NCI-H128 (cell line): ENCODE measurements around the gene CPNE2.

Experiments
- DNase-seq: peaks from one replicate; lab custom pipeline; 2025; ENCODE audit not compliant: unreplicated experiment; lab: John Stamatoyannopoulos, UW

The CPNE2 gene

DNA sequence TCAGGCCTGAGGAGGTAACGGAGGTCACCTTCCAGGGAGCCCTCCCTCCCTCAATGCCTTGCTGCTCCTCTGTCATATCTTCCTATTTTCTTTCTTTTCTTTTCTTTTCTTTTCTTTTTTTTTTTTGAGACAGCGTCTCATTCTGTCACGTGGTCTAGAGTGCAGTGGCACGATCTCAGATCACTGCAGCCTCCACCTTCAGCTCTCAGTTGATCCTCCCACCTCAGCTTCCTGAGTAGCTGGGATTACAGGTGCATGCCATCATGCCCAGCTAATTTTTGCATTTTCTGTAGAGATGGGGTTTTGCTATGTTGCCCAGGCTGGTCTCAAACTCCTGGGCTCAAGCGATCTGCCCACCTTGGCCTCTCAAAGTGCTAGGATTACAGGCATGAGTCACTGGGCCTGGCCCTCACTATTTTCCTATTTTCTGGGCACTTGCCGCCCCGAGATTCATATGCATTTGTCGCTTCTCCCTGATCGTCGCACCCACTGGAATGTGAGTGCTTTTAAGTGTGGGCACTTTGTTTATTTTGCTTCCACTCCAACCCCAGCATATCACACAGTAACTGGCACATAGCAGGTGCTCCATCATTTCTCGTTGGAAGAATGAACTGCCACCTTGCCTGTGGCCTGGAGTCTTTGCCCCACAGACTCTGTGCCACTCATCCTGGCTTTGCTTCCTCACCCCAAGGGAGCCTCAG, 31.7 kb downstream of the CPNE2 start:
- DNase-seq, result no peak

DNA sequence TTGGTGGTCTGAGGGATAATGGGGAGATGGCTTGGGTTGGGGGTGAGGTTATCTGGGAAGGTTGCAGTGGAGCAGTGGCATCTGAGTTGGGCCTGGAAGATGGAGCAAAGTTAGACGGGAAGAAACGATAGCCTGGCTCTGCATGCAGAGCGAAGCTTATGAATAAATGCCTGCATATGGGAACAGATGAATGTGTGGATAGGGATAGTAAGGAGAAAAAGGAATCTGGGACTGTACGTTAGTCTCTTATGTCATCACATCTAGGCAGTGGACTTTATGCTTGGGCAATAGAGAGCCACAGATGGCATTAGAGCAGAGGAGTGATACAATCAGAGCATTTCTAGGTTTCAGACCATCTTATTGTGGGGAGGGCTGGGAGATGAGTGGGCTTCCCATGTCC, 33.0 kb downstream of the CPNE2 start:
- no peak for DNase-seq

DNA sequence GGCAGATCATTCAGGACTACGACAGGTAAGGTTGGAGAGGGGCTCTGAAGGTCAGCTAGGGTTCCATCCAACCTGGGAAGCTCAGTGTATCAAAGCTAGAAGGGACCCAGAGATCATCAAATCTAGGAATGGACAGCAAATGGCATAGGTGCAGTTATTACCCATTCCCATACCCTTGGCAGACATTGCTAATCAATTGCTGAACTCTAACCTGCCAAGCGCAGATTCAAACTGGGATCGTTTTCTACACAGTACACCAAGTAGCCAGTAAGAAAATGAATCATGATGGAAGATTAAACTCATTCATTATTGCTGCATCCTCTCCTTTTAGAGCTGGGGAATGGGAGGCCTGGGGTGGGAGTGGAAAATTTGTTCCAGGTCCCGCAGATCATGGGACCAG, 33.6 kb downstream of the CPNE2 start:
- DNase-seq, result no peak

DNA sequence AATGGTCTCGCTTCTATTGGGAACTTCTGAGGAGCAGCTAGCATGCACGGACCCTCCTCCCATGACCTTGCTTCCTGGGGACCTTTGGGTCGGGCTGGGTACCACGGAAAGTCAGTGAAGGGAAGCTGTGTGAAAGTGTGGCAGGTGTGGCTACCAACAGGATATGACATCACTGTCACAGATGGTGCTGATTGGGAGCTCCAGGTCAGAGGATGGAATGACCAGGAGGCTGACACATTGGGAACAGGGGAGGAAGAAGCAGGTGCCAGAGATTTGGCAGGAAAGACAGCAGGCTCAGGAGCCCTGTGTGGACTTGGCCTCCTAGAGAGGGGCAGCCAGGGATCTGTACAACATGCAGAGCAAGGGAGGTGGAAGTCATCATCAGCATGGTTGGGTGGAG, 34.0 kb downstream of the CPNE2 start:
- DNase-seq, result no peak

DNA sequence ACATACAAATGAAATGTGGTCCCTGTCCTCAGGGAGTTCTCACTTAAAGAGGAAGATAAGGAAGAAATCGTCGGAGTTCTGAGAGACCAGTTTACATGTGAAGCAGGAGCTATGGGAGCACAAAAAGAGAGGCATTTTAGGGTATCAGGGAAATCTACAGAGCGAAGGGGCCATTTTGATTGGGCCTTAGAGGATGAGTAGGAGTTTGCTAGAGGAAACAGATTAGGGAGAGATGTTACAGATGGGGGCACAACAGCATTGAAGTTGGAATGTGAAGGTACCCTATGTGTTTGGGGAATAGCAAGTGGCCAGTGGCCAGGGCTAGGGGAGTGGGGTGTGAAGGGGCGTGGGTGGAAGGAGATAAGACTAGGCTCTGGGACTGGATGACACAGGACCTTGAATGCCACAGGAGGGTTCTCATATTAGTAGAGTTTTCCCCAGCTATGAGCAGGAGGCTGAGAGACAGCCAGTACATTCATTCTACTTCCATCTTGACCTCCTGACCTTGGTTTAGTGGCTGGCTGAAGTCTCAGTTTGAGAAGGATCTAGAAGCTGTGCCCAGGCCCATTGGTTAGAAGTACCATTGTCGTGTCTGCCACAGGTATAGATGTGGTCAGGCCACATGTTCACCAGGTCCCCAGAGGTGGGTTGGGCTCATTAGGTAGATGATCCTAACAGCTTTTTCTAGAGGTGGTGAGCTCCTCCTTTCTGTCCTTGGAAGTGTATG, 34.8 kb downstream of the CPNE2 start:
- DNase-seq, result no peak

DNA sequence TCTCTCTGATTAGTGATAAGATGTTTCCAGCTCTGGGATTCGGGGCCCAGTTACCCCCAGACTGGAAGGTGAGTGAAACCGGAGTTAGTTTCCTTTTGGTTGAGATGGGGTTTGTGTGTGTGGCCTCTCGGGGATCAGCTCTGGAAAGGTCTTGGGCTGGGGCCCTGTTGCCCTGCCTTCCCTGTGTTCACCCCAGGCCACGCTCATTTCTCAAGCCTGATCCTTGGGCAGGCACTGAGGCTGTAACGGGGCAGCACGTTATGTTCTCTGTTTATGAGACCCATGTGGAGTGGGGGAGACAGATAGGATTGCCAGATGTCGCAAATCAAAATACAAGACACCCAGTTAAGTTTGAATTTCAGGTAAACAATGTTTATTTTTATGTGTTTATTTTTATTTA, 35.5 kb downstream of the CPNE2 start:
- no peak for DNase-seq

DNA sequence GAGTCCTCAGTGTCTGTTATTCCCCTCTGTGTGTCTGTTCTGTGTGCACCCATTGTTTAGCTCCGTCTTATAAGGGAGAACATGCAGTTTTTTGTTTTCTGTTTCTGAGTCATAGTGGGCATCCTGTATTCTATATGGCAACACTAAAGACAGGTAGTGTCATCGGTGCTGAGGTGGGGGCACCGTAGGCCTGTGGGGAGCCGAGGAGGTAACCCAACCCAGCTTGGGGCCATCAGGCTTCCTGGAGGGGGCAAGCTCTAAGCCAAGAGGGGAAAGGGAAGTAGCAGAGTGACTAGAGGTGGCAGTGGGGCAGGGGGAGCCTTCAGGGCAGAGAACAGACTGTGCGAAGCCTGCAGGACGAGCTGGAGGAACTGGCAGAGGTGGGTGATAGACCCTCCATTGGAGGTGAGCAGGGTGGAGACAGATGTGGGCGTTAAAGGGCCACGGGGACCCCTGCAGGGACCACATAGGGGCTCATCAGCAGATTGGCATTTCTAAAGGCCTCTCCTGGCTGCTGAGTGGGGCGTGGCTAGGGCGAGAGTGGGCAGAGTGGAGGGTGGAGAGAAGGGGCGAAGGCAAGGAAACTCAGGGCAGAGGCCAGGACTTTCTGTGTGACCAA, 36.5 kb downstream of the CPNE2 start:
- DNase-seq, result no peak

DNA sequence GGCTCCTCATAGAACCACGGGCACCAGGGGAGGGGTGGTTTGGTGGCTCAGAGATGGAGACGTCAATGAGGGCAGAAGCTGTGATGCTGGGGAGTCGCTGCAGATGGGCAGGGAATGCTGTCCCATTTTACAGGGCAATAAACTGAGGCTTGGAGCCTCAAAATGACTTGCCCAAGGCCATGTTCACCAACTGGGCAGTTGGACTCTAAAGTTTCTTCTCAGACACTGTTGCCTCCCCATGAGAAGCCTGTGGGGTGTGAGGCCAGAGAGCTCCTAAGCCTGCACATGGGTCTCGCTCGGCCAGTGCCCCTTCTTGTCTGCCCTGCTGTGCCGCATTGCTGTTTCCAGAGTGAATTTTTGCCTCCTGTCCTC, 38.6 kb downstream of the CPNE2 start:
- DNase-seq, result no peak

DNA sequence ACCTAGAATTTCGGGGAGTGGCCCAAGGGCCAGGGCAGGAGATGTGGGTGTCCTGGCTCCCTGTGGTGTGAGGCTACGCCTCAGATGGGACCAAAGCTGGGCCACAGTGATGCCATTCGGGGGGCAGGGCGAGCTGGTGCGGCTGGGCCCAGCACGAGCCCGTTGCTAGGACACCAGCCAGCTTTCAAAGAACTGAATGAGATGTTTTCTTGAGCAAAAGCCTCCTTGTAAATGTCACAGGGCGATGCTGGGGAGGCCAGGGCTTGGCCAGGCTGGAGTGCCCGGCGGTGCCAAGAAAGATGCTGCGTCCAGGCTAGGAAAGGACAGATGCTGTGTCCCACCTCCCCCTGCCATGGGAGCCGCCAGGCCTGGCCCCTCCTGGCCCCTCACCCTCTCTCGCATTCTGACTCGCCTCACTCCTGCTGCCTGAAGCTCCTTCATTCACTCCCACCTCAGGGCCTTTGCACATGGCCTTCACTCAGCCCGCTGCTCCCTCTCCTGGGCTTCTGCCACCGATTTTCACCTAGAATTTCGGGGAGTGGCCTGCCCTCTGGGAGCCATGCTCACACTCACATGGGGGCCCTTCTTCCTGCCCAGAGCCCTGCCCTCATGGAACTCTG, 39.1 kb downstream of the CPNE2 start:
- no peak for DNase-seq

DNA sequence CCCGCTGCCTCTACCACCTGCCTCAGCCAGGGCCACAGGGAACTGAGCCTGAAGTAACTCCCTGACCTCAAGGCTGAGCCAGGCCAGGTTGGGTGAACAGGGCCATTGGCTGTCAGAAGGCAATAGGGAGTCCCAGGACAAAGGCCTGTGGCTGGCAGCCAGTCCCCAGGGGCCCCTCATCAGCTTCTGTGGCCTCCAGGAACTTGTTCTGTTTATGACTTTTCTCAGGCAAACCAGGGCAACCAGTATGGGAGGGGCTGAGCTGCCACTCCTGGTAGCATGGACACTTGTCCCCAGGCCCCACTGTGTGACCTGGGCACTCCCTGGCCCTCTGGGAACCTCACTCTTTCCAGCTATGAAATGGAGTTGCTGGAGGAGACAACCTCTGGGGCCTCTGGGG, 40.1 kb downstream of the CPNE2 start:
- no peak for DNase-seq

DNA sequence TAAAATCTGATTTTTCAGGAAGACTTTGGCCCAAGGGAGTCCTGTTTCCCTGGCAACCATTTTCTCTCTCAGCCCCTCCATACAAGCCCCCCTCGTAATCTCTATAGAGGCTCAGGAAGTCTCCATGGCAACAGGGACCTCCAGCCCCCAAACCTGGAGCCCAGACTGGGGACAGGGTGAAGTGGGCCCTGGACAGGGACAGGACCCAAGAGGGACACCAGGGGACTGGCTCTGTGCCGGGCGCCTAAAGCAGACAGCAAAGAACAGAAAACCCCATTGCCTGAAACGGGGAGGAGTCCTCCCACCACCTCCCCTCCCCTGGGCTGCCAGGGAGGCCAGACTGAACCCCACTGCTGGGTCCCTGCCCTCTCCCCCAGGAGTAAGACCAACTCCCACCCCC, 40.6 kb downstream of the CPNE2 start:
- DNase-seq, result no peak

DNA sequence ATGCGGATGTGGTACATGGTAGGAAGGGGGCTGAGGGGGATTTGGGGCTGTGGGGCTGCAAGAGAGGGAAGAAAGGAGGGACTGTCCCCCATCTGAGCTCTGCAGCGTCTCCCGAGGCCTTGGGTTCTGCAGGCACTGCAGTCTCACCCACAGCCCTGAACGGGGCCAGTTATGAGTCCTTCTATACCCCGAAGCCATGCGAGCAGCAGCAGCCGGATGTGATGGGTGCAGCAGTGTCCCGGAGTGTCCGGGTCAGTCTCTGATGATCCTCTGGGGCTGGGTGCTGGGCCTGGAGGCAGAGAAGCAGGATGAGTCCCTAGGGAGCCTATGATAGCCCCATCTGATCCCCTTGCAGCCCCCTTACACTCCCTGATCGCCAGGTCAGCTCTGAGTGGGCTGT, 41.5 kb downstream of the CPNE2 start:
- no peak for DNase-seq

DNA sequence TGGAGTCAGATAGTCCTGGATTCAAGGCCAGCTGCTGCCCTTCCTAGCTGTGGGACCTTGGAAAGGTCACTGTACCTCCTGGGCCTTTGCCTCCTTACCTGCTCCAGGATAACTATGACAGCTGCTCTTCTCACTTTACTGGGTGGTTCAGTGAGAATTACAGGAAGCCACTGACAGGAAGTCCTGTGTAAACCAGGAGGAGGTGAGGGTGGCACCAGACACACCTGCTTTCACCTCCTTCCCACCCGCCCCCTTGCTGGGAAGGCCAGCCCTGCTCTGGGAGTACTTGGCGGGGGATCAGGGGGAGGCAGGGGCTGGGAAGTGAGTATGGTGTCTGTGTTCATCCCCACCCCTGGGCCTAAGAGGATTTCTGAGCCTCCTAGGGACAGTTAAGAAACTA, 42.6 kb downstream of the CPNE2 start:
- DNase-seq, result no peak

DNA sequence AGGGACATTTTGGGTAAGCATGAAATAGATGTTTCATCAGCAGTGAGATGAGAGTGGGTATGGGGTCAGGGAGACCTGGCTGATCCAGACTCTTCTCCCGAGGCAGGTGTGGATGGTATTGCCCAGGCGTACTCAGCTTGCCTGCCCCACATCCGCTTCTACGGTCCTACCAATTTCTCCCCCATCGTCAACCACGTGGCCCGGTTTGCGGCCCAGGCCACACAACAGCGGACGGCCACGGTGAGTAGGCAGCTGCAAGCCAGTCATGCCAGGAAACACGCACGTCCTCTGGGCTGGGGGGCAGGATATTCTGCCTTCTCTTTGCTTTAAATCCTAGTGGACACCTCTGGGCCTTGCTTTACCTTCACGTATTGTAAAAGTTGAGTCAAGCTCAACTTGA, 44.7 kb downstream of the CPNE2 start:
- DNase-seq, result no peak

DNA sequence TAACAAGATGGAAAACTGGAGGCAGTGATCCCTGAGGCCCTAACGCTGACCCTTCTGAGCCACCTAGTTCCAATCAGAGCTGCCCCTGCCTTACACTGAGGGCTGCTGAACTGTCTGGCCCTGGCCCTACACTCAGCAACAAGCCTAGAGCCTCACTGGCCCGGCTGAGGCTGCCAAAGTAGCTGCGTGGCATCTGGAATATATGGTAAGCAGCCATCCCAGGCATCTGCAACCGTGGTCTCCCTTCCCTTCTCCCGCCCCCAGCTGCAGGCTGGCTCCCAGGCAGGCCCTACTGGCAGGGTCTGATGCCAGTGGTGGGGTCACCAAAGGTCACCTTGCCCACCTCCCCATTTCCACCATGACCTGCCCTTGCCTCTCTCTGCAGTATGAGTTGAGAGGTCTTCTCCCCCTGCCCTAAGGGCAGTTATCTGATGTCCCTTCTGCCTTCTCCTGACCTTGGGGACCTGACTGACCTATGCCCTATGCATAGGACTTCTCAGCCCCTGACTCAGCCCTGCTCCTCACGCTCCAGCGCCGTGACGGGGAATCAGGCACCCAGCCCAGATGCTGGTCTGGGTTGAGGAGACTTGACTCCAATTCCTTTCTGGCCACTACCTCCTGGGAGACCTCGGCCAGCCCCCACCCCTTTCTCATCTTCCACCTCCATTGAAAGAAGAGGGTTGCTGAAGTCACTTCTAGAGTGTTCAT, 45.3 kb downstream of the CPNE2 start:
- no peak for DNase-seq

DNA sequence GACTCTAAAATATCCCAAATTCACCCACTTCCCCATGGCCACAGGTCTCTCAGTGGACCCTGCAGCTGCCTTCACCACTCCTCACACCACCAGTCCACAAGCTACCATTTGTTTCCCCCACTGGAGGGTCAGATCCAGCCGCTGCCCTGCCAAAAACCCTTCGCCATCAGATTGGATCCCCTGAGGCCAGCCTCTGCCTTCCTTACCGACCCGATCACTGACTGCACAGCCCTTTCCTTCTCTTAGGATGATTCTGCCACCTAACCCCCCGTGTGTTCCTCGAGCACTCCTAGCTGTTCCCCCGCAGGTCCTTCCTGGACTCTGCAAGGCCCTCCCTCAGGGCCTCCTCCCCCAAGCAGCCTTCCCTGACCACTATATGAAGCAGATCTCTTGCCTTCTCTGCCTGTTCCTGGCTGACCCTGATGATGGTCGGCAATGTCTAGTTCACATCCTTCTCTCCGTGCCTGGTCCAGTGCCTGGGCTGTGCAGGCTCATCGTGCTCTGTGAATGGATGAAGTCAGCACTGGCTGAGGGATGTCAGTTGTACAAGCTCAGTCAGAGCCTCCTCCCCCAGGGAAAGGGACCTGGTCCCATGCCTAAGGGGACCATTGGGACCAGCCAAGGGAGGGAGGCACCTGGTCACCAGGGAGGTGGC, 46.0 kb downstream of the CPNE2 start:
- DNase-seq, result no peak

DNA sequence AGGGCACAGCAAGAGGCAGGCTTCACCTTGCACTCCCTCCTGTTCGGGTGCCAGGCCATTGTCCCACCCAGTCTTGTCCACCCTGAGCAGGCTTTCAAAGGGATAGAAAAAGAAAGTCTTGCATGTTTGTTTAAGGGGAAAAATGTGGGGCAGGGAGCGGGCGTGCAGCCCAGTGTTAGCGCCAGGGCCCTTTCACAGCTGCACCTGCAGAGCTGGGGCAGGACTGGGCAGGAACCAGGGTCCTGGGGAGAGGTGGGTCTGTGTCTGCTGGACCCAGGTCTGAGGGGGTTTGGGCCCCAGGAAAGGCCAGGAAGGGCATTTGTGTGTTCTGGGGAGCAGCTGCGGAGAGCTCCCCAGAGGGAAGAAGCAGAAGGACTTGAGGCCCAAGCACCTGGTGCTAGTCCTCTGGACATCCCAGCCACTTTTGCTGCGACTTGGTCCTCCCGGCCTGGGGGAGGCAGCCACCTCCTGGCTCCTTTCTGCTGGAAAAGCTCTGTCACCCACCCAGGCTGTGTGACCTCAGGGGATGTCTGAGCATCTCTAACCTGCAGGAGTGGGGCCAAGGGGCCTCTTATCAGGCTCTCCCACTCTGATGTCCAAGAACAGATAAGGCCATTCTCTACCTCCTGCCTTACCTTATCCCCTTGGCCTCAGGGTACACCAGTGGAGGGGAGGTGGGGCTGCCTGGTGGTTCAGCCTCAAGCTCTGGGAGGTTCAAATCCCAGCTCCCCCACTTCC, 48.7 kb downstream of the CPNE2 start:
- DNase-seq, result no peak

DNA sequence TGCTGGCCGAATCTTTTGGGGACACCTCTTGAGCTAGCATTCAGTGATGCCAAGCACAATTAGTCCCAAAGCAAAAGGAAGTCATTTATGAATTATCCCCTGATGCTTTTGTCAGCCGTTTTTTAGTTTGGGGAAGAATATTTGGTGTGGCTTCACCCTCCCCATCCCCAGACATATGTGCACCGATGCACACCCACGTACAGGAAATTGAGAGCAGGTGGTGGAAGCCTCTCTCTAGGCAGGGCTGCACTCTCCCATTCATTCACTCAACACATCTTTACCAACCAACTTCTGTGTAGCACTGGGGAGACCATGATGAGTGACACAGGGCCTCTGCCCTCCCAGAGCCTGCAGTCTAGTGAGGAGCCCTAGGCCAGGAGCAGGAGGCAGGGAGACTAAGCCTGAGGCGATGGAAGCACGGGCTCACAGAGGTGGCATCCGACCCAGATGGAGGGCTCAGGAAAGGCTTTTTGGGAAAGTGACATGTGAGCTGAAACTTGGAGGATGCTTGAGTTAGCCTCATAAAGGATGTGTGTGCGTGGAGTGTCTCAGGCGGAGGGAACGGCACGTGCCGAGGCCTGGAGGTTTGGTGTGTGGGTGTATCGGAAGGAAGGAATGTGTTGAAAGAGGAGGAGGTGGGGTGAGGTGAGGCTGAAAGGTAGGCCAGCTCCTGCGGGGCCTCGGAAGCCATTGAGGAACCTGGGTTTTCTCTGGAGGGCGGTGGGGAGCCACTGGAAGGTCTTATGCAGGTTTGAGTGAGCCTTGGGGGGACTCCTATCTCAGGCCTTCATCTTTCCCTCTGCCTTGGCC, 49.6 kb downstream of the CPNE2 start:
- DNase-seq, result no peak

DNA sequence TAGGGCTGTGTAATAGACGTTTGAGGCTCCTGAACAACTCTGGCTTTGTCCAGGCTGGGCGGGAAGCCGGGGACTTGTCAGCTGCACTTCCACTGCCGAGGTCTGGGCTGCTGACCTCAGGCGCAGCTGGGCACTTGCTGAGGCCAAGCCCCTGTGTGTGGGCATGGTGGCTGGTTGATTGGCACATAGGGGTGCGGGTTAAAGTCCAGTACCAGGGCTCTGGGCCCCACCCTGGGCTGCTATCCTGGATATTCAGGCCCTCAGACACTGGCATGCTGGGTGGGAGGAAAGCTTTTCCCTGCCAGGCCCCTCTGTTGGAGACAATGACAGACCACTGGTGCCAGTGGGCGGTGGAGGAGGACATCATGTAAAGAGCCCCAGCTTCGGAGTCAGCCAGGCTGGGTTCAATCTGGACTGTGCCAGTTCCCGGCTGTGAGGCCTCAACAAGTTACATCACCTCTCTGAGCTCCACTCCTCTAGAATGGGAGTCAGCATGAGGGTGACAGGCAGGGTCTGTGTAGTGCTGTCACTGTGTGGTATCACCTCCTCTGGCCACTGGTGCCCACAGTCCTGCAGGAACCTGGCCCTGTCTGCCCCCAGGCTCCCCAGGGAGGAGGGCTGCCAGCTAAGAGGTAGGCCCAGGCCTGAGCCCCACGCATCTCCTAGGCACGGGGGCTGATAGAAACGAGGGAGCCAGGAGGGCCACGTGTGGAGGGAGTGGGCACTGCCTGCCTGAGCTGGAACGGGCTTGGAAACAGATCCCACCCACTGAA, 51.0 kb downstream of the CPNE2 start:
- no peak for DNase-seq
